Activated CD4-positive, alpha-beta T cell treated with anti-CD3 and anti-CD28 coated beads, Interleukin-2, amount 10 ng/mL, durations not matched to agents 7 days and 5 days (primary cell): Measurements from ENCODE around the gene IFT57. TPM values are rescaled to one million over a fixed set of nuclear protein-coding genes. Genes with fewer than 3 reads are reported as not detected.
"Not testable (repeated sequence)": the region's sequence is repeated elsewhere in the genome, so short reads cannot be mapped to it uniquely, and the experiment has no call there.

ENCODE experiments used
- CTCF ChIA-PET: fragments of 350-600 bp; sonication (Branson Sonifier 250); formaldehyde crosslinking; loops from one replicate; lab custom pipeline; 2021; ENCODE audit warnings: antibody characterized with exemption; lab: Charles Lee
- POLR2A ChIA-PET: fragments of 350-600 bp; sonication (Branson Sonifier 250); formaldehyde crosslinking; loops from one replicate; lab custom pipeline; 2021; ENCODE audit warnings: antibody characterized with exemption; lab: Charles Lee
- DNase-seq: peaks from one replicate; pipeline ENCODE4 v3.0.0-alpha.2; 2020
- H3K27ac Mint-ChIP-seq: one replicate; pipeline ENCODE4 v1.8.0; 2021; ENCODE audit warnings: mild to moderate bottlenecking, moderate library complexity, mixed read lengths
- H3K27me3 Mint-ChIP-seq: one replicate; pipeline ENCODE4 v1.8.0; 2021; ENCODE audit warnings: mixed read lengths
- H3K36me3 Mint-ChIP-seq: one replicate; pipeline ENCODE4 v1.8.0; 2021; ENCODE audit warnings: low read depth, mixed read lengths
- H3K4me1 Mint-ChIP-seq: one replicate; pipeline ENCODE4 v1.8.0; 2021; ENCODE audit warnings: mixed read lengths
- H3K4me3 Mint-ChIP-seq: one replicate; pipeline ENCODE4 v1.8.0; 2021; ENCODE audit warnings: mild to moderate bottlenecking, moderate library complexity, mixed read lengths
- H3K9me3 Mint-ChIP-seq: one replicate; pipeline ENCODE4 v1.8.0; 2021; ENCODE audit warnings: mixed read lengths
- total RNA-seq, 2 experiments: library from RNA; stranded (reverse); gene quantifications; one replicate each; pipeline ENCODE4 v1.2.3, GENCODE V29; 2021

Gene IFT57
- total RNA-seq, 2 experiments from 2014 or later, result 23.8 to 25.7 TPM

- H3K36me3 Mint-ChIP-seq, POLR2A ChIA-PET, DNase-seq, H3K27ac Mint-ChIP-seq, H3K27me3 Mint-ChIP-seq, H3K4me3 Mint-ChIP-seq, H3K9me3 Mint-ChIP-seq: not testable (repeated sequence)
- H3K4me1 Mint-ChIP-seq, result peaks cover 11% of the 10 kb centered on the region
- CTCF ChIA-PET, result interaction anchor here (1.2 kb wide), 2 partner anchors 14 to 164 kb away, joined by 3 read pairs; no protein-coding TSS in a partner anchor
Observed at GRCh38 chr3:108155642-108156041, 66.6 kb downstream of the IFT57 start.

- Mint-ChIP-seq H3K4me3 (no peak overlapping the region), H3K27ac (no peak overlapping the region), H3K36me3 (no peaks in the 10 kb centered on the region), H3K9me3 (no peaks in the 10 kb centered on the region), H3K4me1 (peaks cover 11% of the 10 kb centered on the region), H3K27me3 (no peaks in the 10 kb centered on the region)
- DNase-seq, result peak; percentile 77
- CTCF ChIA-PET, result interaction anchor here (0.8 to 2.2 kb wide), 12 partner anchors 10 to 327 kb away, joined by 3 to 9 read pairs (median 4); no protein-coding TSS in a partner anchor
- POLR2A ChIA-PET, result no interaction called here
Observed at GRCh38 chr3:108153451-108153981, 68.7 kb downstream of the IFT57 start.

DNA sequence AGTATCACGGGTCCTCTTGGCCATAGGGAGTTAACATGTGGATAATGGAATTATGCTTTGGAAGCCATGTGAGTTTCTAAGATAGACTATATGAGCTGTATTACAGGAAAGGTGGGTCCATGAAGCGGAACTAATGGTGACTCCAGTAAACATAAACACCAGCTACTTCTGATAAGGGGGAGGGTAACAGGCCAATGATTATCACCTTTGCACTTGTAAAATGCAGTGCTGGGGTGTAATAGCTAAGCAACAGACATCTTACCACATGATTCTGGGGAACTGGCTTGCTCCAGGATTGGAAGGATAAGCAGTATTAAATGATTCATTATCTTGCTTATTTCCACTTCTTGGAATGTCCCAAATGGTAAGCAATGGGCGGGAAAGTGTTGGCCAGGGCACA lies 70.0 kb downstream of the IFT57 start:
- no peak for DNase-seq
- no peaks in the 10 kb centered on the region for H3K27me3 Mint-ChIP-seq
- ChIA-PET CTCF (interaction anchor here (0.6 to 2.2 kb wide), 4 partner anchors 19 to 325 kb away, joined by 3 to 9 read pairs (median 4); no protein-coding TSS in a partner anchor), POLR2A (no interaction called here)
- no peak overlapping the region for H3K27ac Mint-ChIP-seq
- H3K4me3 Mint-ChIP-seq, result no peak overlapping the region
- no peaks in the 10 kb centered on the region for H3K9me3 Mint-ChIP-seq
- H3K4me1 Mint-ChIP-seq, result peaks cover 11% of the 10 kb centered on the region
- no peaks in the 10 kb centered on the region for H3K36me3 Mint-ChIP-seq

GRCh38 chr3:108150200-108150599 lies 72.0 kb downstream of the IFT57 start:
- H3K4me3 Mint-ChIP-seq, result no peak overlapping the region
- POLR2A ChIA-PET, result no interaction called here
- H3K9me3 Mint-ChIP-seq, result peaks cover 12% of the 10 kb centered on the region
- peaks cover 12% of the 10 kb centered on the region for H3K36me3 Mint-ChIP-seq
- H3K27me3 Mint-ChIP-seq, result no peaks in the 10 kb centered on the region
- peaks cover 12% of the 10 kb centered on the region for H3K4me1 Mint-ChIP-seq
- H3K27ac Mint-ChIP-seq, result no peak overlapping the region
- no peak for DNase-seq
- CTCF ChIA-PET, result no interaction called here

DNA sequence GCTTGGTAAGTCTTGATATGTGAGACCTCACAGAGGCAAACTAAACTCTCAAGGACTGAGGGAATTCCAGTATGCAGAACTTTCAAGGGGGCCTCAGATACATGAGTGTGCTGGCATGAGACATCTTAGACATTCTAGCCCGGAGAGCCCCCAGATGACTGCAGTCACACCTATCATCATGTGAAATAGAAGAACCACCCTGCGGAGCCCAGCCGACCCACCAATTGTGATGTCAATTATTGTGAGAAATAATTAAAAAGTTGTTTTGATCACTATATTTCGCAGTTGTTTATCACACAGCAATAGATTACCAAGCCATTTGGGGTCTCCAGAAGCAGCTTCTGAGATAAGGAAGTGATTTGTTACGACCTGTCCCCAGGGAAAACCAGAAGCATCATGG lies 76.1 kb downstream of the IFT57 start:
- CTCF ChIA-PET, result no interaction called here
- no peak for DNase-seq
- POLR2A ChIA-PET, result no interaction called here
- Mint-ChIP-seq H3K27me3 (no peaks in the 10 kb centered on the region), H3K4me3 (no peak overlapping the region), H3K4me1 (peaks cover 2% of the 10 kb centered on the region), H3K36me3 (peaks cover 33% of the 10 kb centered on the region), H3K27ac (no peak overlapping the region), H3K9me3 (peaks cover 16% of the 10 kb centered on the region)

DNA sequence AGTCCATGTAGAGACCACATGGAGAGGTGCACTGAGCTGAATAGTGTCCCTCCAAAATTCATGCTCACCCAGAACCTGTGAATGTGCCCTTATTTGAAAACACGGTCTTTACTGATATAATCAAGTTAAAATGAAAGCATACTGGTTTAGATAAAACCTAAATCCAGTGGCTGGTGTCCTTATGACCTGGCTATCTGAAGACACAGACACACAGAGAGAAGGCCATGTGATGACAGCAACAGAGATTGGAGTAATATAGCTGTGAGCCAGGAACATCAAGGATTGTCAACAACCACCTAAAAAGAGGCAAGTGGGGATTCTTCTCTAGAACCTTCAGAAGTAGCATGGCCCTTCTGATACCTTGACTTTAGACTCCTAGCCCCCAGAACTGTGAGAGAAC lies 76.6 kb downstream of the IFT57 start:
- Mint-ChIP-seq H3K27ac (no peak overlapping the region), H3K9me3 (peaks cover 19% of the 10 kb centered on the region), H3K27me3 (no peaks in the 10 kb centered on the region), H3K4me1 (peaks cover 2% of the 10 kb centered on the region), H3K4me3 (no peak overlapping the region), H3K36me3 (peaks cover 38% of the 10 kb centered on the region)
- DNase-seq, result no peak
- CTCF ChIA-PET, result no interaction called here
- POLR2A ChIA-PET, result no interaction called here

- no peaks in the 10 kb centered on the region for H3K27me3 Mint-ChIP-seq
- H3K4me3 Mint-ChIP-seq, result no peak overlapping the region
- peaks cover 40% of the 10 kb centered on the region for H3K4me1 Mint-ChIP-seq
- no peak for DNase-seq
- CTCF ChIA-PET, result interaction anchor here (1.3 kb wide), 1 partner anchor 12 kb away, joined by 3 read pairs; no protein-coding TSS in a partner anchor
- no peak overlapping the region for H3K27ac Mint-ChIP-seq
- POLR2A ChIA-PET, result no interaction called here
- peaks cover 75% of the 10 kb centered on the region for H3K36me3 Mint-ChIP-seq
- H3K9me3 Mint-ChIP-seq, result peaks cover 4% of the 10 kb centered on the region
Observed at GRCh38 chr3:108137460-108137814, 84.8 kb downstream of the IFT57 start.

GRCh38 chr3:108136561-108137459 lies 85.4 kb downstream of the IFT57 start:
- peaks cover 4% of the 10 kb centered on the region for H3K9me3 Mint-ChIP-seq
- peak overlapping the region; percentile 25 for H3K27ac Mint-ChIP-seq
- CTCF ChIA-PET, result interaction anchor here (1.3 kb wide), 1 partner anchor 11 kb away, joined by 3 read pairs; no protein-coding TSS in a partner anchor
- POLR2A ChIA-PET, result no interaction called here
- no peaks in the 10 kb centered on the region for H3K27me3 Mint-ChIP-seq
- no peak for DNase-seq
- no peak overlapping the region for H3K4me3 Mint-ChIP-seq
- H3K36me3 Mint-ChIP-seq, result peaks cover 77% of the 10 kb centered on the region
- peaks cover 46% of the 10 kb centered on the region for H3K4me1 Mint-ChIP-seq

GRCh38 chr3:108134555-108134880 lies 87.7 kb downstream of the IFT57 start:
- Mint-ChIP-seq H3K9me3 (peaks cover 6% of the 10 kb centered on the region), H3K36me3 (peaks cover 83% of the 10 kb centered on the region), H3K4me1 (peaks cover 67% of the 10 kb centered on the region), H3K27me3 (no peaks in the 10 kb centered on the region), H3K4me3 (peak overlapping the region; percentile 43), H3K27ac (peak overlapping the region; percentile 86)
- POLR2A ChIA-PET, result no interaction called here
- CTCF ChIA-PET, result interaction anchor here (1.6 to 1.9 kb wide), 2 partner anchors 12 to 18 kb away, joined by 4 to 9 read pairs; no protein-coding TSS in a partner anchor
- no peak for DNase-seq

- Mint-ChIP-seq H3K27ac (peak overlapping the region; percentile 86), H3K36me3 (peaks cover 84% of the 10 kb centered on the region)
- CTCF ChIA-PET, result interaction anchor here (1.6 to 1.9 kb wide), 2 partner anchors 12 to 19 kb away, joined by 4 to 9 read pairs; no protein-coding TSS in a partner anchor
Observed at GRCh38 chr3:108133858-108134554, 88.2 kb downstream of the IFT57 start.

DNA sequence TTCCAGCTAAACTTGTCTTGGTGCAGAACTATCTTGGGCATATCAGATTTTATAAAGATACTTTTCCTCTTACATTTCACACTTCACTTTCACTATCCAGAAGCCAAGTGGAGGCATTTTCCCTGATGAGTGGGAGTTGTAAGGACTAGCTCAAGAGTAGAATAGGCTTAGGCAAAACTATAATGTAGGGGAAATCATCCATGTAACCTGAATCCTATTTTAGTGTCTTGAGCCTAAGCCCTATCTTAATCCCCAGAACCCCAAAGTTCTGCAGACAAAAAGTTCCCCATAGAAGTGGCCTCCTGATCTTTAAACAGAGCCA lies 89.2 kb downstream of the IFT57 start:
- DNase-seq, result no peak
- H3K9me3 Mint-ChIP-seq, result peaks cover 15% of the 10 kb centered on the region
- ChIA-PET POLR2A (no interaction called here), CTCF (interaction anchor here (1.6 to 1.9 kb wide), 2 partner anchors 11 to 20 kb away, joined by 4 to 9 read pairs; no protein-coding TSS in a partner anchor)
- H3K4me1 Mint-ChIP-seq, result peaks cover 82% of the 10 kb centered on the region
- peak overlapping the region; percentile 43 for H3K4me3 Mint-ChIP-seq
- peak overlapping the region; percentile 86 for H3K27ac Mint-ChIP-seq
- peaks cover 89% of the 10 kb centered on the region for H3K36me3 Mint-ChIP-seq
- H3K27me3 Mint-ChIP-seq, result no peaks in the 10 kb centered on the region

More at GRCh38 chr3:108133858-108134554, 88.2 kb downstream of the IFT57 start:
- POLR2A ChIA-PET, result no interaction called here
- Mint-ChIP-seq H3K4me3 (peak overlapping the region; percentile 43), H3K27me3 (no peaks in the 10 kb centered on the region), H3K4me1 (peaks cover 72% of the 10 kb centered on the region), H3K9me3 (peaks cover 7% of the 10 kb centered on the region)
- DNase-seq, result no peak

DNA sequence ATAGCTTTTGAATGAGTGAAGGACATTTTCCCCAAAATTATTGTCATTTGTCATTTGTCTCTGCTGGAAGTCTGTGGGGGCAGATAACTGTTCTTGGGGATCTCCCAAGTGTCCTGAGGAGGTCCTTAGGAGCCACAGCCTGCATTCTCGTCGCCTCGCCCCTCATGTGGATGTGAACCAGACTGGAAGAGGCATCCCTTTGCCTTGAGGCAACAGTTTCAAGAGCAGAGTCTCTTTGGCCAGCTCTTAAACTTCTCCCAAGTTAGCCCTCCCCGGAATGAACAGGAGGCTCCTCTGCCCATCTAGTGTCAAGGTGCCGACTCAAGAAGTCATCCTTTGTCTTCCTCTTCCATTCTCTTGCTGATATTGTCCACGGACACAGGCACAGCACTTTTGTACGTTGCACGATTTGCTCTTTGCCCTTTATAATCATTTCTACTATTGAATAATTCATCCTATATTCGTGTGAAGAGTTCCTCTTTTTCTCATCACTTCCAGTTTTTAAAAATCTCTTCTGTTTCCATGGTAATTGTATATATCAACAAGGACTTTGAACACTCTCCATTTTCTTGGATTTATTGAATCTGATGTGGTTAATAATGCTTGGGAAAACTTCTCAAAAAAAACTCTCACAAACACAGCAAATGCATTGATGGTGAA lies 90.6 kb downstream of the IFT57 start:
- H3K36me3 Mint-ChIP-seq, result peaks cover 81% of the 10 kb centered on the region

More for the DNA sequence above, 90.6 kb downstream of the IFT57 start:
- H3K9me3 Mint-ChIP-seq, result peaks cover 15% of the 10 kb centered on the region
- peak overlapping the region; percentile 59 for H3K27ac Mint-ChIP-seq
- H3K27me3 Mint-ChIP-seq, result no peaks in the 10 kb centered on the region
- H3K4me3 Mint-ChIP-seq, result peak overlapping the region; percentile 14
- ChIA-PET CTCF (interaction anchor here (0.7 to 1.2 kb wide), 3 partner anchors 9 to 92 kb away, joined by 3 read pairs; no protein-coding TSS in a partner anchor), POLR2A (no interaction called here)
- H3K4me1 Mint-ChIP-seq, result peaks cover 85% of the 10 kb centered on the region
- no peak for DNase-seq
